GM12874 (cell line): ENCODE data around the gene SIPA1L3.

Source experiments
- TF ChIP-seq, protein P1 (sequence below): IDR thresholded peaks from 2 replicates; pipeline ENCODE4 v1.5.1; 2011; ENCODE audit warnings: low read depth, mild to moderate bottlenecking, control low read depth, low read length, moderate library complexity; ENCODE audit not compliant: insufficient read depth

Gene SIPA1L3

DNA sequence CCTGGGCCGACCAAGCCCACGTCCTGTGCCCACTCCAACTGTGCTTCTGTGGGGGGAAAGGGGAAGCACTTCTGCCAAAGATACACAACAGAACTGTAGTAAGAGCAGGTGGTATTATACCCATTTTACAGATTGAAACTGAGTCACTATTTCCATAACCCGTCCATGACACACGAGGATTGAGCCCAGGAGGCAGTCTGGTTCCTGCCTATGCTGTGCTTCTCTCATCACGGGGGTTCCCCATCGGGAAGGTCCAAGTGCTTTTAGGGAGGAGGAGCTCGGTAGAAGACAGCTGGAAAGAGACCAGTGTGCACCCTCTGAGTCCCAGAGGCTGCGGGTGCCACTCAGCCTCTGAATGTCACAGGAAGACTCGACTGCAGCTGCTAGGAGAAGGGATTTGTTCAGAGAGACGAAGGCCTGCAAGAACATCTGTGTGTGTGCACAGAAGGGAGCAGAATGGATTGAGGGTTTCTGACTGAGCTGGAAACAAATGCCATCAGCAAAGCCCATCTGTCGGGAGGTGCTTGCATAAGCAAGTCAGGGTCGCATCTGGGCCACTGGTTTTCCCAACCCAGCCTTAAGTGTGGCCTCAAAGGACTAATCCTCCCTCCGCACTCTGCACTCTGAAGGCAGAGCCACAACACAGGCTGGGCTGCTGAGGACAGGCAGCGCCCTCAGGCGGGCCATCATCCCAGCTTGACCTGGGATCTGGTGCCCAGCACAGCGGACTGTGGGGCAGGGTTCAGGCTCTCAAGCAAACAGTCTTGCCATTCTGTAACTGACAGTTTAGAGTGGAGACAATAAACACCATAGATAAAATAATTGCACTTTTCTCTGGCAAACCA lies 167.1 kb downstream of the SIPA1L3 start:
- TF ChIP-seq, protein P1, sequence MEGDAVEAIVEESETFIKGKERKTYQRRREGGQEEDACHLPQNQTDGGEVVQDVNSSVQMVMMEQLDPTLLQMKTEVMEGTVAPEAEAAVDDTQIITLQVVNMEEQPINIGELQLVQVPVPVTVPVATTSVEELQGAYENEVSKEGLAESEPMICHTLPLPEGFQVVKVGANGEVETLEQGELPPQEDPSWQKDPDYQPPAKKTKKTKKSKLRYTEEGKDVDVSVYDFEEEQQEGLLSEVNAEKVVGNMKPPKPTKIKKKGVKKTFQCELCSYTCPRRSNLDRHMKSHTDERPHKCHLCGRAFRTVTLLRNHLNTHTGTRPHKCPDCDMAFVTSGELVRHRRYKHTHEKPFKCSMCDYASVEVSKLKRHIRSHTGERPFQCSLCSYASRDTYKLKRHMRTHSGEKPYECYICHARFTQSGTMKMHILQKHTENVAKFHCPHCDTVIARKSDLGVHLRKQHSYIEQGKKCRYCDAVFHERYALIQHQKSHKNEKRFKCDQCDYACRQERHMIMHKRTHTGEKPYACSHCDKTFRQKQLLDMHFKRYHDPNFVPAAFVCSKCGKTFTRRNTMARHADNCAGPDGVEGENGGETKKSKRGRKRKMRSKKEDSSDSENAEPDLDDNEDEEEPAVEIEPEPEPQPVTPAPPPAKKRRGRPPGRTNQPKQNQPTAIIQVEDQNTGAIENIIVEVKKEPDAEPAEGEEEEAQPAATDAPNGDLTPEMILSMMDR, result no peak

DNA sequence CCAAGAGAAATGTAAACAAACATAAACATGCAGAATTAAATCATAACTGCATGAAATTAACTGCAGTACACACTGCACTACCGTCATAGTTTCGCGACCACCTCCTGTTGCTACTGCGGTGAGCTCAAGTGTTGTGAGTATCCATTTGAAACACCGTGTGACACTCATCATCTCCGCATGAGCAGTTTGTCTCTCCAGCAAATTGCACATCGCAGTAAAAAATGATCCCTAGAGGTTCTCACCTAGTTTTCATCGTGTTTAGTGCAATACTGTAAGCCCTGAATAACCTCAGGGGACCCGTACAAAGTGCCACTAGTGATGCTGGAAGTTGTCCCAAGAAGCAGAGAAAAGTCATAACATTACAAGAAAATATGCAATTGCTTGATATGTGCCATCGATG lies 169.3 kb downstream of the SIPA1L3 start:
- TF ChIP-seq, protein P1, result no peak

DNA sequence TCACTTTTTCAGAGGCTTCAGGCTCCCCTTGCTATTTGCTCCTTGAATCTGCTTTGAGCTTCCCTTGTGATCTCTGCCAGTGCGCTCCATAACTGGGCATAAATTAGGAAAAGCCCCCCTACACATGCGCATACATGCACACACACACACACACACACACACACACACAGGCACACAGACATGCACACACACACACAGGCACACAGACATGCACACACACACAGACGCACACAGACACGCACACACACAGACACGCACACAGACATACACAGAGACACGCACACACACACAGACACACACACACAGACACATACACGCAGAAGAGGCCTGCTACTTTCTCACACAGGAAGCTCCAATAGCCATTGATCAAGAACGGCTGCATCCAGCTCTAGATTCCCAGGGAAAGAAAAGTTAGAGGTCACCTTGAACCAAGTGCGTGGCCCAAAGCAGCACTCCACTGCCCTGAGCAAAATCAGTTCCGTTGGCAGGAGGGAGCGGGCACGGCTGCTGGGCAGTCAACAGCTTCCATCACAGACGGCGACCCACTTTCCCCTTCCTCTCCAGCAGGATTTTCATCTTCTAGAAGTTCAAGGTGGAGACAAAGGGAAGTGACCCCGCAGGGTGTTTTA lies 171.4 kb downstream of the SIPA1L3 start:
- TF ChIP-seq, protein P1, result no peak

DNA sequence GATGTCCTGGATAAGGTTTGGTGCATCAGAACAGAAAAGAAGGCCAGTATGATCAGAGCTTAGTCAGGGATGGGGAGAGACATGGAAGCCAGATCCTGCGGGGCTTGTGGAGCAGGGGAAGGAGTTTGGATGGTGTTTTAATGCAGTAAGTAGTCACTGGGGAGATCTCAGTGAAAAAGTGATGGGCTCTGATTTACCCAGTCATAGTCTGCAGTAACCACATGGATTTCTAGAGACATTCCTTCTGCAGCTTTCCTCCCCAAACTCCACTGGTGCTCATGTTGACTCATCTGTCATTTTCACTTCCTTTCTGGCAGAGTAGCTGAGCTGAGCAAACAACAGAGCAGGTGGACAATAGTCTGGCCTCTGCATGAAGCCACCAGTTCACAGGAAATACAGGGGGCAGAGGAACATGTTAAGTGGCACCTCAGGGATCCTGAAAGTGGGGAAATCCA lies 172.9 kb downstream of the SIPA1L3 start:
- TF ChIP-seq, protein P1, result no peak

DNA sequence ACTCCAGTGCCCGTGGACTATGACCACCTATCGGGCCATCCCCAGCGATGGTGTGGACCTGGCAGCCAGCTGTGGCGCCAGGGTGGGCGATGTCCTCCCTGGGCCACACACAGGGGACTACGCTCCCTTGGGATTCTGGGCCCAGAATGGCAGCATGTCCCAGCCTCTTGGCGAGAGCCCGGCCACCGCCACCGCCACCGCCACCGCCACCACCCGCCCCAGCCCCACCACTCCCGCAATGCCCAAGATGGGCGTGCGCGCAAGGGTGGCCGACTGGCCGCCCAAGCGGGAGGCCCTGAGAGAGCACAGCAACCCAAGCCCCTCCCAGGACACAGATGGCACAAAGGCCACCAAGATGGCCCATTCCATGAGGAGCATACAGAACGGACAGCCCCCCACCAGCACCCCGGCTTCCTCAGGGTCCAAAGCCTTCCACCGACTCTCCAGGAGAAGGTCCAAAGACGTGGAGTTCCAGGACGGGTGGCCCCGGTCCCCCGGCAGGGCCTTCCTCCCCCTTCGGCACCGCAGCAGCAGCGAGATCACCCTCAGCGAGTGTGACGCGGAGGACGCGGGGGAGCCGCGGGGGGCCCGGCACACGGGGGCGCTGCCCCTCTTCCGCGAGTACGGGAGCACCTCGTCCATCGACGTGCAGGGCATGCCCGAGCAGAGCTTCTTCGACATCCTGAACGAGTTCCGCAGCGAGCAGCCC lies 174.7 kb downstream of the SIPA1L3 start:
- TF ChIP-seq, protein P1, result no peak

DNA sequence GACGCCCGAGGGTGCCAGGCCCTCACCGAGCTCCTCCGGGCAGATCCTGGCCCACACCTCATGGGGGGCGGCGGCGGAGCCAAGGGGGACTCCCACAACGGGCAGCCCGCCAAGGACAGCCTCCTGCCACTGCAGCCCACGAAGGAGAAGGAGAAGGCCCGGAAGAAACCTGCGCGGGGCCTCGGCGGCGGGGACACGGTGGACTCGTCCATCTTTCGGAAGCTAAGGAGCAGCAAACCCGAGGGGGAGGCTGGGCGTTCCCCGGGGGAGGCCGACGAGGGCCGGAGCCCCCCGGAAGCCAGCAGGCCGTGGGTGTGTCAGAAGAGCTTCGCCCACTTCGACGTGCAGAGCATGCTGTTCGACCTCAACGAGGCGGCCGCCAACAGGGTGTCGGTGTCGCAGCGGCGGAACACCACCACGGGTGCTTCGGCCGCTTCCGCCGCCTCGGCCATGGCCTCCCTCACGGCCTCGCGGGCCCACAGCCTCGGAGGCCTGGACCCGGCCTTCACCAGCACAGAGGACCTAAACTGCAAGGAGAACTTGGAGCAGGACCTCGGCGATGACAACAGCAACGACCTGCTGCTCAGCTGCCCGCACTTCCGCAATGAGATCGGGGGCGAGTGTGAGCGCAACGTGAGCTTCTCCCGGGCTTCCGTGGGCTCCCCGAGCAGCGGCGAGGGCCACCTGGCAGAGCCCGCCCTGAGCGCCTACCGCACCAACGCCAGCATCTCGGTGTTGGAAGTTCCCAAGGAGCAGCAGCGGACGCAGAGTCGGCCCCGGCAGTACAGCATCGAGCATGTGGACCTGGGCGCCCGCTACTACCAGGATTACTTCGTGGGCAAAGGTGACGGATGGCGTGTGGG lies 175.5 kb downstream of the SIPA1L3 start:
- TF ChIP-seq, protein P1, result no peak

DNA sequence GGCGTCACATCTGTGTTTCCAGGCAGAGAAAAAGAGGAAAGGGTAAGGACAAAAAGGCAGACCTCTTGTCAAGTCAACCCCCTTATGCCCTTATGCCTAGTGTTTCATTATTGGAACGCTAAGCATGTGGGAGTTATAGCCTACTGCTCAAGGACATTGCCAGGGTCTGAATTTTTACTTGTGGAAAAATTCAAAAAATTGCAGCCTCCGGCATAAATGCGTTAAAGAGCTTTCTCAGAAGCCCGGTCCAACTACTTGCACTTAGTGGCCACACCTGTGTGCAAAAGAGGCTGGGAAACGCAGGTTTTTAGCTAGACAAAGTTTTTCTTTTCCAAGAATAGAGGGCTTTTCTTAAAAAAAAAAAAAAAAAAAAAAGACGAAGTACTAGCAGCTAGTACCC lies 177.2 kb downstream of the SIPA1L3 start:
- TF ChIP-seq, protein P1, result no peak
